Measurements from ENCODE around the gene ACRV1. TPM values are rescaled to one million over a fixed set of nuclear protein-coding genes. Genes with fewer than 3 reads are reported as not detected.

Gene ACRV1
- total RNA-seq, 2 donors from 2014 or later: 0.23 TPM; not detected in 1

GRCh38 chr11:125627236-125627910 lies 53.3 kb downstream of the ACRV1 start:
- H3K9me3 Mint-ChIP-seq: no peaks in the 10 kb centered on the region
- no peaks in the 10 kb centered on the region for H3K27me3 Mint-ChIP-seq (ENCODE audit: low read depth)
- peak overlapping the region; percentile 90 for H3K27ac Mint-ChIP-seq
- peak overlapping the region; percentile 92 to 100 for H3K4me3 Mint-ChIP-seq
- ATAC-seq (replicated peaks in 1 of 2) (no peak), DNase-seq (no peak)
- H3K4me1 Mint-ChIP-seq (ENCODE audit: low read depth): peaks cover 28% of the 10 kb centered on the region
- peaks cover 16 to 28% of the 10 kb centered on the region in 2 donors for H3K36me3 Mint-ChIP-seq (ENCODE audit: insufficient read depth in 2 of 2)

- peak overlapping the region; percentile 81 for H3K27ac Mint-ChIP-seq
- H3K36me3 Mint-ChIP-seq (ENCODE audit: insufficient read depth in 2 of 2): peaks cover 16 to 28% of the 10 kb centered on the region in 2 donors
- peak overlapping the region; percentile 92 to 100 for H3K4me3 Mint-ChIP-seq
- H3K9me3 Mint-ChIP-seq: no peaks in the 10 kb centered on the region
- no peaks in the 10 kb centered on the region for H3K27me3 Mint-ChIP-seq (ENCODE audit: low read depth)
- H3K4me1 Mint-ChIP-seq (ENCODE audit: low read depth): peaks cover 28% of the 10 kb centered on the region
- DNase-seq: peak in 1 of 2 donors; percentile 32
- ATAC-seq (replicated peaks in 1 of 2): peak in 1 of 2 donors; percentile 16
These were observed 54.2 kb downstream of the ACRV1 start for GRCh38 chr11:125626288-125626950.

DNA sequence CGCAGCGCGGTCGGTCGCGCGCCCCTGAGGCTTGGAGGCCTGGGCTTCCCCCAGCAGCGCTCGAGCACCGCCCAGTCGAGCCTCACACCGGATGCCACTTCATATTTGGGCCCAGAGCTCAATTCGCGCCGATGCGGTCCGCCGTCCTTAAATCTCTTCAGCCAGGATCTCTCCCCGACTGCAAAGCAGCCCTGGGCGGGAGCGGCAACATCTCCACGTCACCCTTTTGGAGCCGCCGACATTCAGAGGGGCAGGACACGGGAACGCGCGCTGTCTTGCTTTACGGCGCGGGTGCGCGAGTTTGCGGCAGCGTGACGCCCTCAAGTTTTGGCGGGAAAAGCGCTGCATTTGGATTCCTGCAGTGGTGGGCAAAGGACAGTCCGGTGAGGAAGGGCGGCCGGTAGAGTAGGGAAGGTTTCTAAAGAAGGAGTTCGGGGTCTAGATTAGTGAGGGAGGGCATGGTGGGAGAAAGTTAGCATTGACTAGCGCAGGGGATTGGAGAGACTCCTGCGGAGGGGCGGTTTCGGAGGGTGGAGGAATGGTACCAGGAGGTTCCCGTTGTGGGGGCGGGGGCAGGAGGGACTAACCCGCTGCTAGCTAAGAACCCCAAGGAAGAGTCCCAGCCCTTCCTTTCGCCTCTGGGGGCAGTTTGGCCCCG lies 54.9 kb downstream of the ACRV1 start:
- H3K27me3 Mint-ChIP-seq (ENCODE audit: low read depth): no peaks in the 10 kb centered on the region
- peak overlapping the region; percentile 90 for H3K27ac Mint-ChIP-seq
- peaks cover 25% of the 10 kb centered on the region for H3K4me1 Mint-ChIP-seq (ENCODE audit: low read depth)
- H3K36me3 Mint-ChIP-seq (ENCODE audit: insufficient read depth in 2 of 2): peaks cover 14 to 26% of the 10 kb centered on the region in 2 donors
- peak overlapping the region; percentile 92 to 100 for H3K4me3 Mint-ChIP-seq
- no peaks in the 10 kb centered on the region for H3K9me3 Mint-ChIP-seq
- DNase-seq (peak; percentile 87 to 89), ATAC-seq (replicated peaks in 1 of 2) (peak; percentile 94)

DNA sequence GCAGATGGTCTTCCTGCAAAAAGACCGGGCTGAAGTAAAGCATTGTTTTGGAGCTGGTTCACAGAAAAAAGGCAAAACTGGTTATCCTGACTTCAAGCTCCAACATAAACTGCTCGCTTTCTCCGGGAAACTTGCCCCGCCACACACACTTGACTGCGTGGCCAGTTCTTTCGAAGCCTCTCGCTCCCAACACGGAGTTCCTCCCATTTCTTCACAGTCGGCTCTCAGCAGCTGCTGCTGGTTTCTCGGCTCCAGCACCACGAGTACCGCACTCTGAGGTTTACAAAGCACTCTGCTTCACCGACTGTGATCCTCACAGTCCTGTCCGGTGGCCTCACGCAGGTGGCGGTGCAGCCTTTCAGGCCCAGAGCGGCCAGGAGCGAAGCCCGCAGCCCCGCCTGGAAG lies 55.4 kb downstream of the ACRV1 start:
- H3K27me3 Mint-ChIP-seq (ENCODE audit: low read depth): no peaks in the 10 kb centered on the region
- H3K4me3 Mint-ChIP-seq: peak overlapping the region; percentile 92 to 100
- H3K27ac Mint-ChIP-seq: peak overlapping the region; percentile 90
- no peaks in the 10 kb centered on the region for H3K9me3 Mint-ChIP-seq
- peaks cover 24% of the 10 kb centered on the region for H3K4me1 Mint-ChIP-seq (ENCODE audit: low read depth)
- ATAC-seq (replicated peaks in 1 of 2) (no peak), DNase-seq (no peak)
- H3K36me3 Mint-ChIP-seq (ENCODE audit: insufficient read depth in 2 of 2): peaks cover 14 to 27% of the 10 kb centered on the region in 2 donors

- Mint-ChIP-seq H3K9me3 (no peaks in the 10 kb centered on the region), H3K4me3 (peak within 1 kb of the TSS; percentile 92 to 100), H3K27me3 (ENCODE audit: low read depth) (no peaks in the 10 kb centered on the region), H3K36me3 (ENCODE audit: insufficient read depth in 2 of 2) (peaks cover 16 to 29% of the 10 kb centered on the region in 2 donors), H3K27ac (peak within 1 kb of the TSS; percentile 90), H3K4me1 (ENCODE audit: low read depth) (peaks cover 24% of the 10 kb centered on the region)
- no peak for DNase-seq
- no peak for ATAC-seq (replicated peaks in 1 of 2)
These were observed 55.9 kb downstream of the ACRV1 start, which contains the start of gene CHEK1 for GRCh38 chr11:125624756-125625213. Gene CHEK1 (plus strand): TSS chr11:125625163. CDS start chr11:125626769, 1,606 bp downstream.

DNA sequence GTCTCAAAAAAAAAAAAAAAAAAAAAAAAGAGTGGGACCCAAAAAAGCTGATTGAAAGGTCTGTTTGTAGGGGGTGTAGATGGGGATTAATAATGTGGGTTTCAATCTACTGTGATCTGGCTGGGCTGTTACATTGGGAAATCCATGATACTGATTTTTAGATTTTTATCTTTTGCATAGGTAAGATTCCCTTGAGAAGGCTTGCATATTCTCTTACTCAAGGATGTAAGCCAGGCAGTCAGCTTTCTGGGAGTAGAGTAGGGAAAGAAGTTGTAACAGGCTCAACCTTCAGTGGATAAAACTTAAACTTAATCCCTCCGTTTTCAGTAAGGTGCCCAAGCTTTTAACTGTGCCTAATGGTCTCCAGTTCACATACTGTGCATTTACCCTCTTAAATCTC lies 57.6 kb downstream of the ACRV1 start:
- Mint-ChIP-seq H3K4me3 (no peak overlapping the region), H3K36me3 (ENCODE audit: insufficient read depth in 2 of 2) (peaks cover 18 to 29% of the 10 kb centered on the region in 2 donors), H3K27ac (no peak overlapping the region), H3K27me3 (ENCODE audit: low read depth) (no peaks in the 10 kb centered on the region), H3K4me1 (ENCODE audit: low read depth) (peaks cover 24% of the 10 kb centered on the region), H3K9me3 (no peaks in the 10 kb centered on the region)
- DNase-seq (no peak), ATAC-seq (replicated peaks in 1 of 2) (no peak)

DNA sequence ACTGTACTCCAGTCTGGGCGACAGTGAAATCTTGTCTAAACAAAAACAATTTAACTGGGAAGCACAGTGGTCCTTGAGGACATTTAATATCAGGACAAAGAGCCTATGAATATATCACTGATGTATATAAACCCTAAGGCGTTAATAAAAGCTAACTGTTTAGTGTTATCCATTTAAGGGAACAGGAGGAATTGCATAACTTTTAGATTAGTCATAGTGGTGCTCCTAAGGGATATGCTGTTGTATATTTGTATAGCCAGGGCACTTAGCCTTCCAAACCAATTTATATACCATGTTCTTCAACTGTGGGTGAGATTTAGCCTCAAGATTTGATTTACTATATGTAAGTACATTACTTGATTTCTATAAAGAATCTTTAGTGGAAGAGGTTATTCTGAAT lies 58.7 kb downstream of the ACRV1 start:
- Mint-ChIP-seq H3K27me3 (ENCODE audit: low read depth) (no peaks in the 10 kb centered on the region), H3K4me3 (no peak overlapping the region), H3K9me3 (no peaks in the 10 kb centered on the region), H3K27ac (peak overlapping the region; percentile 58), H3K4me1 (ENCODE audit: low read depth) (peaks cover 14% of the 10 kb centered on the region), H3K36me3 (ENCODE audit: insufficient read depth in 2 of 2) (peaks cover 12 to 27% of the 10 kb centered on the region in 2 donors)
- ATAC-seq (replicated peaks in 1 of 2) (no peak), DNase-seq (no peak)

Other genes starting within 250 kb of the ACRV1 start
- 1 to 10 TPM; 4.7 to 7.1 TPM for gene FEZ1, start 184.6 kb downstream of the ACRV1 start, total RNA-seq
- gene EI24, start 111.4 kb downstream of the ACRV1 start, total RNA-seq: 10 to 100 TPM; 27.4 to 35.6 TPM
- gene STT3A, start 88.0 kb downstream of the ACRV1 start, total RNA-seq: 100 to 1,000 TPM; 121 to 123 TPM
- gene CHEK1, start 55.7 kb downstream of the ACRV1 start, total RNA-seq: 100 to 1,000 TPM; 135 to 180 TPM
- gene PATE1, start 65.4 kb upstream of the ACRV1 start, total RNA-seq: not detected
- gene PATE2, start 98.0 kb upstream of the ACRV1 start, total RNA-seq: under 1 TPM in 1 of 2 donors, not detected in 1; 0.14 TPM
- not detected for gene PATE3, start 107.3 kb upstream of the ACRV1 start, total RNA-seq
- gene PATE4, start 152.5 kb upstream of the ACRV1 start, total RNA-seq: not detected
- gene HYLS1, start 206.8 kb upstream of the ACRV1 start, total RNA-seq: 1 to 10 TPM; 8.9 to 9.7 TPM
- 10 to 100 TPM; 14.0 to 17.5 TPM for gene PUS3, start 222.4 kb upstream of the ACRV1 start, total RNA-seq
- gene DDX25, start 223.7 kb upstream of the ACRV1 start, total RNA-seq: under 1 TPM; 0.32 to 0.38 TPM